ENCODE data around the gene CNIH3. TPM values are rescaled to one million over a fixed set of nuclear protein-coding genes. Genes with fewer than 3 reads are reported as not detected.

The CNIH3 gene
- total RNA-seq, 1 donor from 2014 or later = 2.6 TPM

DNA sequence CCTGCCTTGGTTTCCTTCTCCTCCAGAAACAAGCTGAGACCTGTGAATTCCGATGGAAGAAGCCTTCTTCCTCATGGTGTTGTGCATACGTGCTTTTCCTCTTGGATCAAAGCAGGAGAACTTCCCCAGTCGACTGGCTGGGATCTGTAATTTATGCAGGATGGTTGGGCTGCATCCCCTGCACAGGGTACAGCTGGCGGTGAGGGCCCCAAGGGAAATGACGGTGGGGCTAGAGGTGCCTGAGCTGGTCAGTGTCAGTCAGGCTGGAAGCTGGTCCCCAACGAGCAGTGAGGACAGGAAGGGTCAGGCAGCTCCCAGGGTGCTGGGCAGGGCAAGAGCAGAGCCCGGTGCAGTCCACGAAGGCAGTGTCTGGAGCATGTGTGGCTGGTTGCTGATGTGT, 106.7 kb downstream of the CNIH3 start:
- DNase-seq = no peak

DNA sequence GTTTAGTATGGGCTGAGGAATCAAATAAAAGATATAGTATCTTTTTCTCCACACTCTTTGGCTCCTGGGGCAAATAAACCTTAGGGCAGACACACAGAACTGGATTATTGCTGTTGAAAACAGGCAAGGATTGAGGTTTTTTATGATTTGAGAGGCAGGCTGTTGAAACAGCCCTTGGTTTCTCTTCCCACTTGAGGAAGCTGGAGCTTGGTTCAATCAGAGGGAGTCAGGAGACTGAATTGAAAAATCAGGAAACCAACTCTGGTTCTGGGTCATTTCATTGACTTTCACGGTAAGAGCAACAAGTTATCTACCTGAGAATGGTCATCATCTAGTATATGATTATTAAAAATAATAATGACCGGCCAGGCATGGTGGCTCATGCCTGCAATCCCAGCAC, 108.4 kb downstream of the CNIH3 start:
- DNase-seq = no peak

DNA sequence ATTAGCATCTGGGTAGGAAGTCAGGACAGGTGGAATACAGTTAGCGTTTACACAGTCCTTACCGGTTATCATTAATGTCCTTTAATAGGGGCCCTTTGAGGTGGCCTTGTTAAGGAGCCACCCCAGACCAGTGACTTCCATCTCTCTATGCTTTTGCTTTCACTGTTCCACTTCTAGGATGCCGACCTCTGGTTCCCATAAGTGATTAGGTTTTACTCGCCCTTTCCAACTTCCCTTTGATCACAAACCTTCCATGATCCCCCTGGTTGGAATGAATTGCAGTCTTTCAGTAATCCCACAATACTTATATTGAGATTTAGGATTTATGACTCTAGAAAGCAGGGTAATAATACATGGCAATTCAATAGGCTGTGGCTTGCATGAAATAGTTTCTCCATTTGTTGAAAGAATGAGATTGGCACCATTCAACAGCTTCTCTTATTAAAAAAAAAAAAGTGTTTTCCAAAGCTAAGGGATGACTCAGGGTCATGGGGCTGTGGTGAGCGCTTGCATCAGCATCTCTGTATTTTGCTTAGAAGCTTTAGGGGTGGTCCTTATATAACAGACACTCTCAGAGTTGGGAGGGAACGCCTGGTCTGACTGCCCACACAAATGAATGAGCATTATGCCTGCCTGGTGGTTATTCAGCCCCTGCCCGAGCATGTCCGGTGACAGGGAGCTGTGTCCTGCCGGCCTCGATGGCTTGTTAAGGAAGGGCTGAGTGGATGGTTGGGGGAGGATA, 110.5 kb downstream of the CNIH3 start:
- DNase-seq = no peak

DNA sequence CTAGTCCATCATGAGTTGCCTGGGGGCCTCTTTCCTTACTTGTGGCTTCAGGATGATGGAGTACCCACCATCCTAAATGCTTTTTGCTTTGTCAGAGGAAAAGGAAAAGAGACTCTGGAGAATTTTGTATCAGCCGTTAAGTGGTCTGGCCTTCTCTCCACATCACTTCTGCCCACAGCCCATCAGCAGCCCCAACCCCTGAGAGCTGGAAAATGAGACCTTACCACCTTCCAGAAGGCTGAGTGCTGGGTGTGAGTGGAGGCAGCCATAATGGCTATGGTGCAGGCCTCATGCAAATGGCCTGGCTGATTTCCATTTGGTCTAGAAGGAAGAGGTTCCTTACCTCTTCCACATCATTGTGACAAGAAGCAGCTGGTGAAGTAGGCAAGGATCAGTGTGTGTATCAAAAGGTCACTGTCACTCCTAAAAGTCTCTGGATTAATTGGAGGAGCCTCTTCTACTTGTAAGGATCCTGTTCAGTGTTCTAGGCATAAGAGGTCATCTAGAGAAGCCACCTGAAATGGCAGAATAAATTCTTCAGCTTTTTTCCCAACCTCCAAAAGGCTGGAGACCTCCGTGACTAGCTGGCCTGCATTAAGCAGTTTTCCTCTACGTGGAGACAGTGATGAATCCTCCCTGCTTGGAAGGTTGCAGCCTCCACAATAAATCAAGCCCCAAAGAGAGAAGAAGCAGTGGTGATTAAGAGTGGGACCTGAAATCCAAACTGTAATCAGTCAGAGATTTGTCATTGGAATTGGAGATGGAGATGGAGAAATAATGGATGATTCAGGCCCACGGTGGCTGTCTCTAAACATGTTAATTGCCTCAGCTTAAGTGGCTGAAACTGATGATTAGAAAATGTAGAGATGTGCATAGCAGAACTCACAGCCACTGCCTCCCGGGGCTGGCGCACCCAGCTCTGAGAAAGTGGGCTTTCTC, 111.5 kb downstream of the CNIH3 start:
- no peak for DNase-seq

DNA sequence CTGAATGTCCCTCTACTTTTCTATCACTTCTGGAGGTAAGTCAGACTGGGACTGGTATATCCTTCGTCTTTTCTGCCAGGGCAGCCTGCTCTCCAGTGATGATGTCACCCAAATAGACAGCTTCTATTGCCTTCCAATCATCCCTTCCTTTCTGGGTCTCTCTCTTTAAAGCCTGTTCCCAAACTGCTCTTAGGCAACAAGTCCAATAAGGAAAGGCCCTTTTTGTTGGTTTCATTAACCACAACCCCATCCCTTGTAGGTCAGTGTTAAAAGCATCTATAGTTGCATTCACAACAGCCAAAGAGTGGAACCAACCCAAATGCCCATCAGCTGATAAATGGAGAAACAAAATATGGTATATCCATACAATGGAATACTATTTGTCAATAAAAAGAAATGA, 114.4 kb downstream of the CNIH3 start:
- no peak for DNase-seq

DNA sequence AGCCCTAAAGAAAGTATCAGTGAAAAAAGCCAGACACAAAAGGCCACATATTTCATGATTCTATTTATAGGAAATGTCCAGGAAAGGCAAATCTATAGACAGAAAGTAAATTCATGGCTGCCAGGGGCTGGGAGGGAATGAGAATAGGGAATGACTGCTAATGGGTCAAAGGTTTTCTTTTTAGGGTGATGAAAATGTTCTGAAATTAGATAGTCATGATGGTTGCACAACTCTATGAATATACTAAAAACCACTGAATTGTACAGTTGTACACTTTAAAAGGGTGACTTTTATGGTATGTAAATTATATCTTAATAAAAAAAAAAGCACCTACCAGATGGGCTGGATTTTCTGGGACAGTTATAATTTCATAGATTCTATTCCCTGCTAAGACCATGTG, 114.8 kb downstream of the CNIH3 start:
- no peak for DNase-seq

DNA sequence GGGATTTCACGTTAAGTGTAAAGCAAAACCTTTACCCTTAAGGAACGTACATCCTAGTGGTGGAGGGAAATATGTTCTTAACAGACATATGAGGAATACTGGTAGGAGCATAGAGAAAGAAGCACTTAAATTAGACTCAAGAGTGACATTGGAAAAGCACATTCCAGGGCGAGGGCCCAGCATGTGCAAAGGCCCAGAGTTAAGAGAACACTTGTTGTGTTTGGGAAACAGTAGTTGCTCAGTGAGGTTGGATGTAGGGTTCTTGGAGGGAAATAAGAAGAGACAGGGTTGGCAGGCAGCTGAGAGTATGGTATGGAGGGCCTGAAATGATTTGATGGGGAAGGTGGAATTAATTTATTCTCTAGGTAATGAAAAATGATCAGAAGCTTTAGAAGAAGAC, 115.5 kb downstream of the CNIH3 start:
- DNase-seq = no peak

DNA sequence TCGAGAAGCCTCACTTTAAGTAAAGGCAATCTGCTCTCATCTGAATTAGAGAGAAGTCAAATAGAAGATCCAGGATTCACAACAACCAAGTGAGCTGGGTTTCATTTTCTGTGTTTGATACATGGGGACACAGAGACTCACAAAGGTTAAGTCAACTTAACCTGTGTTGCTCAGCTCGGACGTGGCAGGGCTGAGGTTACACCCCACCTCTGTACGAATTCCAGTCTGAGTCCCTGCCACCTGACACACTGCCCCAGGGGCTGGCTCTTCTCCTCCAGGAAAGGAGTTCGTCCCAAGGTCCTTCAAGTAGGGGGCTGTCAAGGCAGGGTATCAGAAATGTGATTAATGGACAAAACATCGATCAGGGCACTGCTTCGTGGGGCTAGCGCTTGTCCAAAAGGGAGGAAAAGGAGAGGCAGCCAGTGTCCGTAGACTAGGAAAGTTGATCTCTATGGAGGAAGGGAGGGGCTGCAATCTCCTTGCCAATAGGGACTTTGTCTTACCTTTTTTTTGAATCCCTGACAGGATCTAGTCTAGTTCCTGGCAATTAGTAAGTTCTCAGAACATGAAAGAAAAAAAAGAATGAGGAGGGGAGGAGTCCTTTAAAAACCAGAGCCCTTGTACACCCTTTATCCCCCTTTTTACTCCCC, 116.4 kb downstream of the CNIH3 start:
- no peak for DNase-seq

DNA sequence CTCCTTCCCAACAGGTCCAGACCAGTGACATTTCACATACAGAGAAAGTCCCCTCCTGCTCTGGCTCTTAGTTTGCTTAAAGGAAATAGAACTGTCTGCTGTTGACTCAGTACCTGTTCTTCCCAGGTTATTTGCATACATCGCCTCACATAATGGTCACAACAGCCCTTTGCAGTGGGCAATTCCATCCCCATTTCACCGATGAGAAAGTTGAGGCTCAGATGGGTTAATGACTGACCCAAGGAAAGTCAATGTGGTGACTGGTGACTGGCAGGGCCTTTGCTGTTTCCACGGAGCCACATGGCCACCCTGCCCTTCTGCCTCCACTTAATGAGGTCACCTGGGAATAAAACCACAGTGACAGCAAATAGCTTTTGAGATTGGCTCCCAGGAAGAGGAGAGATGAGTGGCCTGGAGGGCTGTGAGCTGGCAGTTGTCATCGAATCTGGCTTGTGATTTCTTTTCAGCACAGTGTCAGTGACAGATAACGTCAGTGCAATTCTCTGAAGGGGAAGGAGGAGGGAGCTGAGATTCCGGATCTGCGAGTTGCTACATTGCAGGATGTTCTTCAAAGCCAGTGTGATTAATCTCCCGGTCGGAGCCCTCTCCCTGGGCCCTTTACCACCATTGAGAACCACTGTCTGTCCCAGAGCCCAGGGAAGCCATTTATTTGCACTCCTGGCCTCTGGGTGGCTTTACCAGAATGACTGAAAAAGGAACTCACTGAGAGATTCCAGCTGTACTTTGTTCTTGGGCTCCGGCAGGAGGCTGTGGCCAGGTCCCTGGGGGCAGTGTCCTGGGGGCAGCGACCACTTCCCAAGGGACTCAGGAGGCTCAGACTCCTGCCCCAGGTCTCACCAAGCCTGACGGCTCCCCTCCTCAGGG, 117.2 kb downstream of the CNIH3 start:
- DNase-seq = peak; percentile 18

DNA sequence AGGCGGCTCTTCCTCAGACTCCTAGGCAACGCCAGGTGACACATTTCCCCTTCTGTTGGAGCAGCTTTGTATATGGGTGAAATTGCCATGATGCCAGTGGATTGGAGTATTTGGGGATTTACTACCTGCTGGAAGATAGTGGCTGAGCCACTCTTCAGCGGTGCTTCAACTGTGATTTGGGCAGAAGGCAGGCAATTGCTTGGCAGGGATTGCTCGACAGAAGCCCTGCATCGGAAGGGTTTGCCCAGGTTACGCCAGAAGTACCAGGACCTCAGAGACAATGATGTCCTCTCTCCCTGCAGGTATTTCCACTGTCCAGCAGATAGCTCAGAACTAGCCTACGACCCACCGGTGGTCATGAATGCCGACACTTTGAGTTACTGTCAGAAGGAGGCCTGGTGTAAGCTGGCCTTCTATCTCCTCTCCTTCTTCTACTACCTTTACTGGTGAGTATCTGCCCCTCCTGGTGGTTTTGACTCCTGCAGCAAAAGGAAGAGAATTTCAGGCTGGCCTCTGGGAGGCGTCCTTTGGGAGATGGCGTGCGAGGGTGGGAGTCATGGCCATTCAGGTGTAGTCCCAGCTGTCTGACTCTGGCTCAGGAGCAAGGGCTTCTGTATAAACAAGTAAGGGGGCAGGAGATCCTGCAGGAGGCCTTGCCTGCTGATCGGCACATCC, 118.3 kb downstream of the CNIH3 start:
- DNase-seq = no peak

DNA sequence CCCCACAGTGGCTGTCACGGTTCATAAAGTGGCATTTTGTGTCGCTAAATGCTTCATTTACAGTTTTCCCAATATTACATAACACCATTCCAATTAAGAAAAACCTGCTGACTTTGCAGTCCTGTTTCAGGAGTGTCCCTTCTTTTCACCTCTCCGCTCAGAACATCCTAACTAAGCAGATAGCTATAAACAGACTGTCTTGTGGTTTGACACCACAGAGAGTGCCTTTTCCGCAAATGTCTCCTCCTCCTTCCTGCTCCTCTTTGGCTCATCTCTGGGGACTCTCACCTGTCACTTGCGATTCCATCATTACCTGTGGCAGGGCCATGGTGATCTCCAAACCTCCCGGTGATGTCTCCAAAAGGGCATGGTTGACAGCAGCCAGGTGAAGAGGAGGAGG, 119.0 kb downstream of the CNIH3 start:
- DNase-seq = no peak

DNA sequence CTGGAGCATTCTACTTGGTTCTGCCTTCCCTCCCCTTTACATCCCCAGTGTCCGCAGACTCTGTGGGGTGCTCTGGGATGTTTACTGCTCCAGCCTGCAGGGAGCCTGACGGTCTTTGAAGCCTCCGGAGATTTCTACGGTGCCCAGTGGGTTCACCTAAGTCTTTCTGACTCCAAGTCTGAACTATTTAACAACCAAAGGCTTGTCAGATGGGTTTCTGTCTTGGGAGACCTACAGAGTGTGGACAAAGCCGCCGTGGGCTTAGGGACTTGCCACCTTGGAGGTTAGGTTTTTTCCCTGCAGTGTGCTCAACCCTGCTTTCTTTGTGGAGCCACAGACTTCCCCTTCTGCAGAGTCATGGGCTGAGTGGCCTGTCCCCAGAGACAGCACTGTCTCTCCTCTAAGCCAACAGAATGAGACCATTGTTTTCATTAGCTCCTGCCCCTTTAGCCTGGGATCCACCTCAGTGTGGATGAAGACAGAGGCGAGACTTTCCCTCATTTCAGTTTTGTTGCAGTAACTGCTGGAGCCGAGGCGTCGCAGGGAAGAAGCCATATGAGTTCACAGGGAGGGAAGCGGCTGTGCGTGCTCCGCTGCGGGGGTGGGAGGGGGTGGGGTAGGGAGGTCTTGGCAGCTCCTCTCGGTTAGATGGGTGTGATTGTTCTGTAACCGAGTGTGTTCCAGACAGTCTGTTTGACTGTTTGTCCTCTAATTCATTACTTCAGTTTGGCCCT, 120.7 kb downstream of the CNIH3 start:
- peak; percentile 46 for DNase-seq

DNA sequence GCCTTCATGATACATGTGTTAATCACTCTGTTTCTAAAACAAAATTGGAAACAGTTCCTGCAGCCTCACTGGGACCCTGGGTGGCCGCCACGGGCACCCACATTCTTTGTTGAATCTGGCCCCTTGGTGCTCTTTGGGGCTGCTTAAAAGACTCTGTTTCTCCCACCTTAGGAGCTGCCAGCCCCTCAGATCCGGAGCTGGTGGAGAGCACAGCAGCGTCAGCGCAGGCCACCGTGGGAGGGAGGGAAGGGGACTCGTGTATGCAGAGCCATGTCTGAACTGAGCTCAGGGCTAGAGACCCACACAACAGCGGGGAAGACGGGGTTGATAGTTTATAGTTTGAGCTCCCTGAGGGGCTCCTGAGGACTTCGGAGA, 121.2 kb downstream of the CNIH3 start:
- no peak for DNase-seq

DNA sequence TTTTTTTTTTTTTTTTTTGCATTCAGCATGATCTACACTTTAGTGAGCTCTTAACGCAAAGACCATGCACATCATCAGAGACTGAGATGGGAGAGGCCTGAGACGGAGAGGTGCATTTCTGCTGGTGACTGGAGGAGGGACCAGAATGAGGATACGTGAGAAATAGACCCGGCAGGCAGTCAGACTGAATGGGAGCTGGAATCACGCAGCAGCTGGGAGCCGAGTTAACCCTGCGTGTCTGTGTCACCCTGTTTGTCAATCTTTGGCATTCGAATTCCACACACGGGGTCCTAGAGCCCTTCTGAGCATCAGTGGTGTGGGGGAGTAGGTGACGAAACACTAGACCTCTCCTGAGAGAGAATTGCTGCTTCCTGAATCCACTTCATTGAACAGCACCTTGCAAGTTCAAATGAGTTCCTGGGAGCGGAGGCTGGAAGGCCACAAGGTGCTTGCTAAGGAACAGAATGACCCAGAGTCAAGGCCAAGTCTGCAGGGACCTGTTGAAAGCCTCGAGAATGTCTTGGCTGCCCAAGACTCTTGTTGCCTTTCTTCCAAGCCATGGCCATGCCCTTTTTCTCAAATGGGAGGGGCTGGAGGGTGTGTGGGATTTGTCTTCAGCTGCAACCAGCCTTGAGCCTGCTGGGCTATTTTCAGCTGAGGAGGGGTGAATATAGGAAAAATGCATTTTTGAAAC, 123.3 kb downstream of the CNIH3 start:
- no peak for DNase-seq

DNA sequence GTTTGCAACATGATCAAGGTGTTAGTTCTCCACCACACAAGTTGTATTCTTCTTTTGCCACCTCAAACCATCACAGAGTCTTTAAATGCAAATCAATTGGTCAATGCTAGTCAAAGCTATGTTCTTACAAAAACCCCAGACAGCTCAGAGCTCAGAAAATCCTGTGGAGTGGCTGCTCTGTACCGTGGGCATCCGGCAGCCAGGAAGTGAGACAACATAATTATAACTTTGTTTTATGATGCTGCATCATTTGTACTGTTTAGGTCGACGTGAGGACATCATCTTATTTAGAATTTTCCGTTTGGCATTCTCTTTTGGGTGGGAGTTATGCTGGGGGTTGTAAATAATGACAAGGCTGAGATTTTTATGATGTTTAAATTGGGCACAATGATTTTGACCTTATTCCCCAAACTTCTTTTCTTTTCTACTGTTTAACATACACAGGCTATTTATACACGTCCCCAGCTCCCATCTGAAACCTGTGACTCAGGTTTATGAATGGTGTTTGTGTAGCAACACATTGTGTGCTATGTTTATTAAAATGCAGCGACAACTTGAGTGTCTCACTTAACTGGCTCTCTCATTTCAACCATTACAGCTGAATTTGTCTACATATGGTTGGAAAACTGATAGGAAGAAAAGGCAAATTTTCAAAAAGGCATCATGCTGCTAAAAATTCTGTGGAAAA, 124.0 kb downstream of the CNIH3 start:
- DNase-seq = no peak

DNA sequence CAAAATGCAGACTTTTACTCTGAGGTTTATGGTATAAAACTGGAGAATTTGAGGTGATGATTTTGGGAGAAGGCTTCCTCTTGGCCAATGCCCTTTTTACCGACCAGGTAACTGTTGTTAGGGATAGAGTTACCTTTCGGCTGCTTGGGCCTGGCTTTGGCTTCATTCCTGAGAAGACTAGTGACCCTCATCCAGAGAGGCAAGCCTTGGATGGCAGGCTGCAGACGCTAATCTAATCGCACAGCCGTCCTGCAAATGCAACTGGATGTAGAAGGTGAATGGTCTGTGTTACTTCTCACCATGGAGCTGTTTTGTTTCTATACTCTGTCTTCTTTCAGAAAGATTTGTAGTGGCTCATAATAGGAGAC, 124.6 kb downstream of the CNIH3 start:
- no peak for DNase-seq

DNA sequence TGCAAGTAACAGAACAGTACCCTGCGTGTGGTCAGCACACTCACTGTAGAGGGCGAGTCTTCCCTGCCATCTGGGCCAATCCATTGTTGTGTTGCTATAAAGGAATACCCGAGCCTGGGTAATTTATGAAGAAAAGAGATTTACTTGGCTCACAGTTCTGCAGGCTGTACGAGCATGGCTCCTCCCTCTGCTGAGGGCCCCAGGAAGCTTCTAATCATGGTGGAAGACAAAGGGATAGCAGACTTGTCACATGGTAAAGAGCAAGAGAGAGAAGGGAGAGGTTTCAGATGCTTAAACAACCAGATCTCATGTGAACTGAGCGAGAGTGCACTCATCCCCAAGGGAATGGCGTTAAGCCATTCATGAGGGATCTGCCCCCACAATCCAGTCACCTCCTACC, 126.2 kb downstream of the CNIH3 start:
- DNase-seq = no peak

DNA sequence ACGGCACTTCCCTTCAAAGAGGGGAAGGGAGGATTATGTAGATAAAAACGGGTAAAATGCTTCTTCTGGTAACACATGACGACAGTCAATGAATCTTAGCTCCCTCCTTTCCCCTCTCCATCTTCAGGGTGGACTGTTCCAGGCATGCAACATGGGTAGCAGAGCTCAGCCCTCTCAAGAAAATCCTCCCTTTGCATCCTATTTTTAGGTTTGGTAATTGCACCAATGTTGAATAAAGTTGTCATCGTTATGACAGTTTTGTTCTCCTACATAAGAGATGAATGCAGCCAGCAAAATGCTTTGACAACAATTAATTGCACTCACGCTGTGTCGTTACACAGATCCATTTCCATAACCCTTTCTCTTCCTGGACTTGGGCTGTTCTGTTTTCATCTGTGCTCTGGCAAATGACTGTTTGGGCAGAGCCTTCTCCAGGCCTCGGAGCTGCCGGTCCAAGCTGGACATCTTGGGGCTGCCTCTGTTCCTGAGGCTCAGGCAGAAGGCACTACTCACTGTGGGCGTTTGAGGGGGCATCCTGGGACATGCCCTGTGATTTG, 127.6 kb downstream of the CNIH3 start:
- no peak for DNase-seq

DNA sequence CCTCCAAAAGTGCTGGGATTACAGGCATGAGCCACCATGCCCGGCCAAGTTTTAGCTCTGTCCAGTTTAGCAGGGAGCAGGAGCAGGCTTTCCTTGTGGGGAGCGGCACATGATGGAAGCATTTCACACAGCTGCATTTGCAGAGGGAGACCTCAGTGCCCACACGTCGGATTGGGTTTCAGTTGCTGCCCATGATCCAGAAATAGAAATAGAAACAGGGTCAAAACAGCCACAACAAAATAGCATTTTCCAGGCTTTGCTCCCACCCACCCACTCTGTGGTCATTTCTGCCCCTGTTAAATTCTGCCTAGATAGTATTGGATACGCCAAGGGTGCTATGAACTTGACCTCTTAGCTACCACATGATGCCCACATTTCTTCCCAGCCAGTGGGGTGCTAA, 128.4 kb downstream of the CNIH3 start:
- DNase-seq = peak; percentile 68

Measured in tongue (tissue), 2 donors.